T-helper 2 cell (primary cell): Measurements from ENCODE around the gene TRPM6.

Experiments used
- DNase-seq, 5 experiments: peaks; one replicate each; pipeline versions ENCODE4 v3.0.0 to v3.0.0-alpha.2; 2012 to 2022

TRPM6 gene

DNA sequence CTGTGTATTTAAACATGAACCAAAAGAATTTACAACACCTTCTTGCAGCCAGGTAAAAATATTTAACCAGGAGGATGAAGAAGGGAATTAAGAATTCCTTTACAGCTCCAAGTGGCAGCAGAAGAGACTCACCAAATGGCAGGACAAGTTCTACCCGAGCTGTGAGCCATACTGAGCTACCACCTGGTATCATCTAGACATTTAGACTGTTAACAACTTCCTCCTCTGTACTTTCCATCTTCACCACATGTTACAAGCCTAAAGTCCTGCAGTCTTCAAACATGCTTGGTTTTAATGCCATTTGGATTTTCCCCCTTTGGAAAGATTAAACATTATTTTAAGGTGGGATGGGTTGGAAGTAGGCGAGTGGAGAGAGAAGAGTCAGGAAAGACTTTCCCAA lies 190.2 kb downstream of the TRPM6 start:
- DNase-seq: no peak

DNA sequence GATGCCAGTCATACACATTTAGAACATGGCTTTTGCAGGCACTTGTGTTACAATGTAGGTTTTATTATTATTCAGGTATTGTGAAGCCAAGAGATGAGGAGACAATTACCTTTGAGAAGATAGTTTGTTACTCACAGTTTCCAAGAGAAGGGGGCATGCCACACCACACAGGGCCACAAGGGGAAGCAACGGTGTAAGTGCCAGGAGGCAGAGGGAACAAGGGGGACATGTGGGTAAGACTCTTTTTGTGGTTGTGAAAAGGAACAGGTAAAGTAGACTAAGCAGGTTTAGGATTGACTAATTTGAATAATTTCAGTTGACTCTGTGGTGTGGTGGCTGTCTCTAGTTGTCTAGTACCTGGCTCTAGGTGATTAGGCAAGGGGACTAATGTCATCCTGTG lies 191.2 kb downstream of the TRPM6 start:
- DNase-seq: peak in 1 of 5 experiments; percentile 4

DNA sequence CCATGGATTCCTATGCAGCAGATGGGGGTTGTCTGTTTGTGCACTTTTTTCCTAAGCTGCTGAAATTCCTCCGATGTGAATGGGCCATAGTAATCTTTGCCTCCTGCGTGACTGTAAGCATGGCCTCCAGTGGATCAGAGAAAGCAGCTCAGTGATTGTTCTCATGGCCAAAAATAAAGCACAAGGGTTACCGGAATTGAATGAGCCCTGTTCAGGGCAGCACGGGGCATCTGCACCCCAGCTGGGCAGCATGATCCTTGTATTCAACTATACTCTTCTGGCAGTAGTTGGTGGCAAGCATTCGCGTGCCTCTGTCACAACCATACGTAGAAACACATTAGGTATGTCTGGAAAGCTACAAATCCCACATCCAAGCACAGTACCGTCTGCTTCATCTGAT lies 196.7 kb downstream of the TRPM6 start:
- DNase-seq: no peak

DNA sequence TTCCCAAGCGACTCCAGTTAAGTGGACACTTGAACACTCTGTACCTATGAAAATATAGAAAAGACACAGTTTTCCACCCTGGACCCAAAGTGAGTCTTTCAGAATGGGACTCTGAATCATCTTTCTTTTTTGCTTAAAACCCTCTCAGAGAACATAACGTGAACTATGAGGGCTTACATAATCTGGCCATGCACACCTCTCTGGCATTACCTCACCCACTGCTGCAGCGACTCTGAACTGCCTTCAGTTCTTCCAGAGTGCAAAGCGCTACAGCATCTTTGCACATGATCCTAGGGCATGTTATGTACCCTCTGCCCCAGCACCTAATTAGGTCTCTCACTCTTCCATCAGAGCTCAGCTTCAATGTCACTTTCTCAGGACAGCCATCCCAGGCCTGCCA lies 204.4 kb downstream of the TRPM6 start:
- DNase-seq: no peak

DNA sequence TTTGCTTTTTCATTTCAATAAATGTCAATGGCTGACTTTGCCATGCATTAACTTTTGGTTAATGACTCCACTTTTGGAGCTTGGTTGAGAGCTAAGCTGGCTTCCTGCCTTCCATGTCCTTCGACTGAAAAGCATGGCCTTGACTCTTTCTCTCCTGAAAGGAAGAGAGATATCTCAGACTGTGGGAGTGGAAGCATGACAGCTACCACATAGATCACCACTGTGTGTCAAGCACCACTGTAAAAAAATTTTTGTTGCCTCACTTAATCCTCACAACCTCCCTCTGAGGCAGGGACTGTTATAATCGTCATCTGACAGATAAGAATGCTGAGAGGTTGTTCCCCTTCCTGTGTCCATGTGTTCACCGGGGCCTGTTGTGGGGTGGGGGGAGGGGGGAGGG lies 205.8 kb downstream of the TRPM6 start:
- no peak for DNase-seq

DNA sequence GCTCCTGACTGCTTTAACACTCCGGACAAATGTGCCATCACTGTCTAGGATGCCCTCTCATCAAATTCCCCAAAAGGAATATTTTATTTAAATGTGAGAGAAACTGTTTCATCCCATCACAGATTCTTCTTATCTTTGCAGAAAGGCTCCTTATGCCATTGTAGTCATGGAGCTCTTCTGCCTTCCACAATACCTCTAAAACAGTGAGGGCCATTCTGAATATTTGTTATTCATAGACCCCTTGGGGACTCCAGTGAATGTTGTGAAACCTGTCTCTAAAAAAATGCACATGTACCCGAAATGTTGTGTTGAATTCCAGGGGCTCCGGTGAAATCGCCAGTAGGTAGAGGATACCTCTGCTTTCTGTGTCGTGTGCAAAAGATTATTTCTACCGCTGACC lies 213.6 kb downstream of the TRPM6 start:
- no peak for DNase-seq
